Stimulated activated memory B cell treated with anti-CD40 and anti-IgM and Interleukin-4, amounts not matched to agents 10 μg/mL and 1 μg/mL and 100 μg/mL, for 72 hours (primary cell): ENCODE results near the gene FCN2.

Source experiments
- ATAC-seq: fragments of 150-1000 bp; cut with Tn5 transposase; 2 replicates; pipeline ENCODE4 v1.10.0; 2021
- H3K27ac Mint-ChIP-seq: one replicate; pipeline ENCODE4 v1.8.0; 2022; ENCODE audit warnings: mild to moderate bottlenecking, mixed read lengths
- H3K27me3 Mint-ChIP-seq: one replicate; pipeline ENCODE4 v1.8.0; 2022; ENCODE audit warnings: mixed read lengths
- H3K36me3 Mint-ChIP-seq: one replicate; pipeline ENCODE4 v1.8.0; 2022; ENCODE audit warnings: mixed read lengths
- H3K4me1 Mint-ChIP-seq: one replicate; pipeline ENCODE4 v1.8.0; 2022; ENCODE audit warnings: mixed read lengths
- H3K4me3 Mint-ChIP-seq: one replicate; pipeline ENCODE4 v1.8.0; 2022; ENCODE audit warnings: mild to moderate bottlenecking, moderate library complexity, mixed read lengths
- H3K9me3 Mint-ChIP-seq: one replicate; pipeline ENCODE4 v1.8.0; 2022; ENCODE audit warnings: mixed read lengths

The FCN2 gene

GRCh38 chr9:134880484-134881312 lies at the start of gene FCN2:
FCN2 (plus strand) TSS chr9:134880810; CDS start chr9:134880822, 12 bp downstream.
- no peak for ATAC-seq
- Mint-ChIP-seq H3K9me3 (no peaks in the 10 kb centered on the region), H3K27ac (no peak within 1 kb of the TSS), H3K27me3 (peaks cover 71% of the 10 kb centered on the region), H3K36me3 (no peaks in the 10 kb centered on the region), H3K4me3 (no peak within 1 kb of the TSS), H3K4me1 (no peaks in the 10 kb centered on the region)

- Mint-ChIP-seq H3K4me1 (no peaks in the 10 kb centered on the region), H3K36me3 (no peaks in the 10 kb centered on the region), H3K27me3 (peaks cover 8% of the 10 kb centered on the region), H3K9me3 (no peaks in the 10 kb centered on the region), H3K4me3 (no peak overlapping the region), H3K27ac (no peak overlapping the region)
- no peak for ATAC-seq
These were observed 49.5 kb upstream of the FCN2 start for GRCh38 chr9:134830926-134831720.

- no peaks in the 10 kb centered on the region for H3K9me3 Mint-ChIP-seq
- ATAC-seq: no peak
- H3K36me3 Mint-ChIP-seq: no peaks in the 10 kb centered on the region
- no peak overlapping the region for H3K4me3 Mint-ChIP-seq
- no peaks in the 10 kb centered on the region for H3K4me1 Mint-ChIP-seq
- peaks cover 8% of the 10 kb centered on the region for H3K27me3 Mint-ChIP-seq
- H3K27ac Mint-ChIP-seq: no peak overlapping the region
These were observed 48.1 kb upstream of the FCN2 start for GRCh38 chr9:134832471-134832870.

DNA sequence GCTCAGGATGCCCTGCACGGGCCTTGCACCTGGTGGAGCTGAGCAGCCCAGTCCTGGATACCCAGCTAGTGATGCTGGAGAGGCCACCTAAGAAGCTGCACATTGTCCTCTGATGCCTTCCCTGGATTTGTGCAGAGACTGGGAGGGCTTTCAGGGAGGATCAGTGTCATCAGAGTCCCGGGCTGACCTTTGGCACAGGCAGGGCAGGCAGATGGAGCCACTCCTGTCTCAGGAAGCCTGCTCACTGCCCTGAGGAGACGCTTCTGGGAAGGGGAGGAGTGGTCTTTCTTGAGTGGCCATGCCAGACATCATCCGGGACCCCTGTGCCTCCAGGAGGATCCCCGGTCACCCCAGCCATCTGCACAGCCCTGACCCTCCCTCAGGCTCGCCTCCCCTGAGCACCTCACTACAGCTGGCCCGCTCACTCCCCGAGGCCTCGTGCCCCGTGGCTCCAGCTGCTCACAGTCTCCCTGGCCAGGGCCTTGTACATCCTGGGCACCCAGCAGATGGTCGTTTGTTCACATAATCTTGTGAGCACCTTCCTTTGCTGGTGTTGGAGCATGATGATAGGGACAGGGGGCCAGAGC lies 47.2 kb upstream of the FCN2 start:
- H3K9me3 Mint-ChIP-seq: no peaks in the 10 kb centered on the region
- no peak overlapping the region for H3K27ac Mint-ChIP-seq
- no peaks in the 10 kb centered on the region for H3K4me1 Mint-ChIP-seq
- peaks cover 8% of the 10 kb centered on the region for H3K27me3 Mint-ChIP-seq
- H3K36me3 Mint-ChIP-seq: no peaks in the 10 kb centered on the region
- no peak overlapping the region for H3K4me3 Mint-ChIP-seq
- no peak for ATAC-seq

DNA sequence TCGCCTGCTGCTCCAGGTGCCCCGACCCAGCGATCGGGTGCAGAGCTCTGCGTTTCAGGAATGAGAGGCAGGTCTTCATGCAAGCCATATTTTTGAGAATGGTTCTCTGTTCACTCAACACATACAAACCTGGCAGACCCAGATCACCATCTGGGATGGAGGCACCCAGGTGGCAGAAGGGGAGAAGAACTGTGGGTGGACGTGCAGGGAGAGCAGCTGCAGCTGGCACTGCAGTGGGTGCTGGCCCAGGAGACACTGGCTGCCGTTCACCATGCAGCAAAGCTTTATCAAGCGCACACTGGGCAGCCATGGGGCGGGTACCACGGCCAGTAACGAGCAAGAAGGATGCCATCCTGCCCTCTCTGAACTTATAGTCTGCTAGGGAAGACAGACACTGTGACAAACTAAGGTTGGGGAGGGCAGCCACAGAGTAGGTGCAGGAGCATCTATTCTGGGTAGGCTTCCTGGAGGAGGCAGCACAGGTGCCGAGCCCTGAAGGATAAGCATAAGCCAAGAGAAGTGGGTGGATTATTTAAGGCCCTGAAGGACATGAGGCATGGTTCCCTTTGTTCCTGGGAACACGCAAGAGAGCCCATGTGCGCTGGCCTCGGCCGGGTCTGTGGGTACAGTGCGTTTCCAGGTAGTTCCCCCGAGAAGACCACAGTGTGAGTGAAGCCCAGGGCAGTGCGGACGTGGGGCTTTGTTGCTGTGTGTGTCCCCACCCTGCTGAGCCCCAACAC lies 46.2 kb upstream of the FCN2 start:
- Mint-ChIP-seq H3K27me3 (peaks cover 8% of the 10 kb centered on the region), H3K4me1 (no peaks in the 10 kb centered on the region), H3K27ac (no peak overlapping the region), H3K36me3 (no peaks in the 10 kb centered on the region), H3K9me3 (no peaks in the 10 kb centered on the region), H3K4me3 (no peak overlapping the region)
- ATAC-seq: no peak

DNA sequence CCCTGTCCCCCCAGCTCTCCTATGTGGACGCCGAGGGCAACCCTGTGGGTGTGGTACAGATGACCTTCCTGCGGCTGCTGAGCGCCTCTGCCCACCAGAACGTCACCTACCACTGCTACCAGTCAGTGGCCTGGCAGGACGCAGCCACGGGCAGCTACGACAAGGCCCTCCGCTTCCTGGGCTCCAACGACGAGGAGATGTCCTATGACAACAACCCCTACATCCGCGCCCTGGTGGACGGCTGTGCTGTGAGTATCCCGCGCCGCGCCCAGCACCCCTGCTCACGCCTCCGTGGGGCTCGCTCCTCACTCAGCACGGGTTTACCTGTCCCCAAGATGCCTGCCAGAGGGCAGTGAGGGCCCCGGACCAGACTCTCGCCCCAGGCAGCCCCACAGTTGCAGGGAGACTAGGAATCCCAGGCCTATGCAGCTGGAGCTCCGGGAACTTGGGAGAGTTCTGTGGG lies 45.6 kb upstream of the FCN2 start:
- Mint-ChIP-seq H3K36me3 (no peaks in the 10 kb centered on the region), H3K4me1 (no peaks in the 10 kb centered on the region), H3K27ac (no peak overlapping the region), H3K9me3 (no peaks in the 10 kb centered on the region), H3K27me3 (peaks cover 8% of the 10 kb centered on the region), H3K4me3 (no peak overlapping the region)
- ATAC-seq: no peak

GRCh38 chr9:134835448-134835847 lies 45.2 kb upstream of the FCN2 start:
- Mint-ChIP-seq H3K27me3 (peaks cover 8% of the 10 kb centered on the region), H3K27ac (no peak overlapping the region), H3K4me1 (no peaks in the 10 kb centered on the region), H3K9me3 (no peaks in the 10 kb centered on the region), H3K36me3 (no peaks in the 10 kb centered on the region), H3K4me3 (no peak overlapping the region)
- no peak for ATAC-seq

- no peak for ATAC-seq
- Mint-ChIP-seq H3K27me3 (peaks cover 8% of the 10 kb centered on the region), H3K4me3 (no peak overlapping the region), H3K27ac (no peak overlapping the region), H3K36me3 (no peaks in the 10 kb centered on the region), H3K4me1 (no peaks in the 10 kb centered on the region), H3K9me3 (no peaks in the 10 kb centered on the region)
These were observed 44.6 kb upstream of the FCN2 start for GRCh38 chr9:134835987-134836386.

- ATAC-seq: no peak
- Mint-ChIP-seq H3K4me3 (no peak overlapping the region), H3K27me3 (peaks cover 8% of the 10 kb centered on the region), H3K27ac (no peak overlapping the region), H3K36me3 (no peaks in the 10 kb centered on the region), H3K9me3 (no peaks in the 10 kb centered on the region), H3K4me1 (no peaks in the 10 kb centered on the region)
These were observed 44.1 kb upstream of the FCN2 start for GRCh38 chr9:134836406-134836970.

DNA sequence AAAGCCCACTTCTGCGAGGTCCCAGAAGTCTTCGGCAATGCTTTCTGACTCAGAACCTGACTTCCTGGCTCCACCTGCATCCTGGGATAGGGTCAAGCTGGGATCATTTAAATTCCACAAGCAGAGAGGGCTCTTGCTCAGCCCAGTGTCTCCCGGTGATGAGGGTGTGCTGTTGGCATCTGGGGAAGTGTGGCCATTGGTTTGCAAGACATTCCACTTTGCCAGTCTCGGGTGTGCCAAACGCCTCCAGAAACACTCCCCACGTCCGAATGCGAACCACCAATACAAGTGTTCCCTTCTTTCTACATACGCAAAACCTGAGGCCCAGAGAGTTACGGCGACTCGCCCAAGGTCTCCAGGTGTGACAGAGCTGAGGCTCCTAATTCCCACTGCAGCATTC lies 43.1 kb upstream of the FCN2 start:
- Mint-ChIP-seq H3K4me1 (no peaks in the 10 kb centered on the region), H3K9me3 (no peaks in the 10 kb centered on the region), H3K4me3 (no peak overlapping the region), H3K36me3 (no peaks in the 10 kb centered on the region), H3K27me3 (peaks cover 8% of the 10 kb centered on the region), H3K27ac (no peak overlapping the region)
- ATAC-seq: no peak

- Mint-ChIP-seq H3K36me3 (no peaks in the 10 kb centered on the region), H3K4me1 (no peaks in the 10 kb centered on the region), H3K27ac (no peak overlapping the region), H3K4me3 (no peak overlapping the region), H3K27me3 (peaks cover 8% of the 10 kb centered on the region), H3K9me3 (no peaks in the 10 kb centered on the region)
- ATAC-seq: no peak
These were observed 41.8 kb upstream of the FCN2 start for GRCh38 chr9:134838651-134839454.

GRCh38 chr9:134839455-134840125 lies 41.0 kb upstream of the FCN2 start:
- Mint-ChIP-seq H3K4me1 (no peaks in the 10 kb centered on the region), H3K4me3 (no peak overlapping the region), H3K36me3 (no peaks in the 10 kb centered on the region), H3K27ac (no peak overlapping the region), H3K27me3 (peaks cover 2% of the 10 kb centered on the region), H3K9me3 (no peaks in the 10 kb centered on the region)
- no peak for ATAC-seq

GRCh38 chr9:134840511-134840910 lies 40.1 kb upstream of the FCN2 start:
- Mint-ChIP-seq H3K9me3 (no peaks in the 10 kb centered on the region), H3K4me1 (no peaks in the 10 kb centered on the region), H3K27me3 (no peaks in the 10 kb centered on the region), H3K27ac (no peak overlapping the region), H3K4me3 (no peak overlapping the region), H3K36me3 (no peaks in the 10 kb centered on the region)
- no peak for ATAC-seq
